ENCODE data around the gene CDK1. TPM values are rescaled to one million over a fixed set of nuclear protein-coding genes. Genes with fewer than 3 reads are reported as not detected.

Gene CDK1
- total and polyA plus RNA-seq, 2 of the 8 experiments (the other 6 are each of a cell fraction or from before 2014, with no cell fraction given), result 29.4 to 111 TPM

DNA sequence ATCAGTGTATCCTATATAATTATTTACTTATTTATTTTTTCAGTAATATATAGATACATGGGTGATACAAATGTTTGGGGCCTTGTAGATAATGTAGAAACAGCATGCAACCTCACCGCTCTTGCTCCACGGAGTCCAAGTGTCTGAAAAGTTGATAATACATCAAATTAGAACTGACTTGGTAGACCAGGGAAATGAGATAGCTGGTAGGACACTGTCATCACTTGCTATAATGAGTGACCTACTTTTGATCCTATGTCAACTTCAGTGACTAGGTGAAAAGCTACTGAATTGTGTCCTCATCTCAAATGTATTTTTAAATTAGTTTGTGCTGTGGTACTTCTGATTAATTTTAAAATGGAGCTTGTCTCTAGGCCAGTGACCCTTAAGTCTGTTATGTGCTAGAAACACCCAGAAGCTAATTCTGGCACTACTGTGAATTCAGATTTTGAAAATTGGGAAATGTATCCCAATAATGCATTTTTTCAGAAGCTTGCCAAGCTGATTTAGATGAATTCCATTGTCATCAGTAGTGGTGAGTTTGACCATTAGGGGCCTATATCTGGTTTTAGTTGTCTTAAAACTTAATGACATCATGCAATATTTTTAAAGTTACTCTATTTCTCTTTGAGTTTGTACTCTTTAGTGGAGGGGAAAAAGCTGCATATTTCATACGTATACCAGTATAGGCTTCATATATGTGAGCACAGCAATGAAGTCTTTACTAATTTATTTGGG is 17.4 kb downstream of the CDK1 start:
- Histone ChIP-seq H3K4me1 (replicated peaks in 1 of 4; ENCODE audit: control insufficient read depth in 3 of 4, insufficient read depth in 4 of 4, low read length in 3 of 4) (no peaks in the 10 kb centered on the region), H3K27me3 (replicated peaks in 1 of 4; ENCODE audit: control insufficient read depth in 3 of 4, extremely low read depth in 1 of 4, insufficient read depth in 3 of 4, low read length in 3 of 4) (no peaks in the 10 kb centered on the region), H4K20me1 (replicated peaks in 1 of 2; ENCODE audit: control insufficient read depth in 1 of 2, insufficient read depth in 2 of 2, low read length in 2 of 2) (peaks cover 2 to 3% of the 10 kb centered on the region in 2 experiments), H4K5ac (ENCODE audit: insufficient read length, low read depth, low read length) (no peak overlapping the region), H3K4me2 (ENCODE audit: insufficient read depth in 1 of 2, low read depth in 2 of 2, low read length in 2 of 2) (no peak overlapping the region), H3K9me3 (ENCODE audit: insufficient read depth in 2 of 2, low read depth in 1 of 2, low read length in 1 of 2) (no peaks in the 10 kb centered on the region), H3K36me3 (ENCODE audit: control insufficient read depth in 2 of 4, insufficient read depth in 4 of 4, low read length in 3 of 4) (peaks cover 7 to 69% (median 39%) of the 10 kb centered on the region in 4 experiments), H2AFZ (ENCODE audit: low read length) (no peak overlapping the region), H3K4ac (replicated peaks; ENCODE audit: insufficient read length, low read depth, low read length) (no peak overlapping the region), H2BK15ac (ENCODE audit: low read length) (no peak overlapping the region), H2BK12ac (ENCODE audit: low read depth, low read length) (no peak overlapping the region), H3K56ac (replicated peaks; ENCODE audit: insufficient read length, low read depth, low read length) (no peak overlapping the region), H3K79me2 (ENCODE audit: control insufficient read depth in 1 of 2, insufficient read depth in 2 of 2, low read length in 2 of 2) (peaks cover 0 to 12% of the 10 kb centered on the region in 2 experiments; a peak in 2 of 4 replicates), H3K23ac (ENCODE audit: insufficient read length) (no peak overlapping the region), H4K91ac (replicated peaks; ENCODE audit: insufficient read length, low read length) (no peak overlapping the region), H3K9ac (replicated peaks in 1 of 4; ENCODE audit: extremely low read depth in 1 of 4, low read depth in 3 of 4, low read length in 3 of 4) (no peak overlapping the region; a peak in 1 of 7 replicates), H3K23me2 (ENCODE audit: low read depth, low read length) (no peaks in the 10 kb centered on the region; the same call in 1 of the 2 replicates), H2AK5ac (ENCODE audit: low read depth, low read length) (no peak overlapping the region), H2BK120ac (replicated peaks; ENCODE audit: low read depth, low read length) (no peak overlapping the region), H3K27ac (ENCODE audit: low read depth, low read length) (no peak overlapping the region), H2BK5ac (ENCODE audit: low read depth, low read length) (no peak overlapping the region), H4K8ac (ENCODE audit: extremely low read depth, insufficient read depth, low read length) (no peak overlapping the region), H3K79me1 (ENCODE audit: low read depth, low read length) (peaks cover 3% of the 10 kb centered on the region; the same call in 1 of the 2 replicates), H2BK20ac (ENCODE audit: low read length) (no peak overlapping the region), H3K18ac (ENCODE audit: extremely low read depth, low read length) (no peak overlapping the region), H3K14ac (ENCODE audit: insufficient read length) (no peak overlapping the region), H3K4me3 (ENCODE audit: extremely low read depth in 1 of 4, insufficient read depth in 2 of 4, low read depth in 3 of 4, low read length in 4 of 4) (no peak overlapping the region)
- 96% methylated on average over 3 of the region's 3 CpGs; no CpG with 5 or more reads in 1 of the 2 experiments for WGBS, 2 experiments (ENCODE audit: extremely low coverage in 1 of 2, insufficient coverage in 1 of 2, insufficient read length in 1 of 2, insufficient replicate concordance in 2 of 2, low coverage in 1 of 2, low lambda C conversion rate in 2 of 2, missing lambda C conversion rate in 1 of 2)
- ChIA-PET CTCF (ENCODE audit: partially characterized antibody) (interaction anchor here (1.0 kb wide), 1 partner anchor 475 kb away, joined by 3 read pairs; no protein-coding TSS in a partner anchor), POLR2A (ENCODE audit: partially characterized antibody) (interaction anchor here (1.3 to 3.3 kb wide), 2 partner anchors 9 to 10 kb away, joined by 3 to 11 read pairs; no protein-coding TSS in a partner anchor)
- DNase-seq (ENCODE audit: low read depth in 1 of 2, low spot score in 2 of 2), result no peak
- FAIRE-seq, result no peak
- TF ChIP-seq JUND (IDR thresholded peaks at IDR 0.05; ENCODE audit: low read length), result no peak
- no peak for TF ChIP-seq KDM4A (IDR thresholded peaks at IDR 0.05; ENCODE audit: low read depth, low read length, severe bottlenecking)
- no peak for TF ChIP-seq HDAC6 (IDR thresholded peaks at IDR 0.05; ENCODE audit: low read depth, low read length)
- no peak for TF ChIP-seq GTF2F1 (IDR thresholded peaks at IDR 0.05; ENCODE audit: borderline replicate concordance, low read depth, low read length)
- no peak for TF ChIP-seq SP4 (IDR thresholded peaks at IDR 0.05; ENCODE audit: low read length)
- TF ChIP-seq, protein P1, sequence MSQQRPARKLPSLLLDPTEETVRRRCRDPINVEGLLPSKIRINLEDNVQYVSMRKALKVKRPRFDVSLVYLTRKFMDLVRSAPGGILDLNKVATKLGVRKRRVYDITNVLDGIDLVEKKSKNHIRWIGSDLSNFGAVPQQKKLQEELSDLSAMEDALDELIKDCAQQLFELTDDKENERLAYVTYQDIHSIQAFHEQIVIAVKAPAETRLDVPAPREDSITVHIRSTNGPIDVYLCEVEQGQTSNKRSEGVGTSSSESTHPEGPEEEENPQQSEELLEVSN (IDR thresholded peaks at IDR 0.05), result no peak
- TF ChIP-seq SAP30 (IDR thresholded peaks at IDR 0.05; ENCODE audit: insufficient read depth, insufficient replicate concordance, low read length), result no peak
- TF ChIP-seq, protein P2, sequence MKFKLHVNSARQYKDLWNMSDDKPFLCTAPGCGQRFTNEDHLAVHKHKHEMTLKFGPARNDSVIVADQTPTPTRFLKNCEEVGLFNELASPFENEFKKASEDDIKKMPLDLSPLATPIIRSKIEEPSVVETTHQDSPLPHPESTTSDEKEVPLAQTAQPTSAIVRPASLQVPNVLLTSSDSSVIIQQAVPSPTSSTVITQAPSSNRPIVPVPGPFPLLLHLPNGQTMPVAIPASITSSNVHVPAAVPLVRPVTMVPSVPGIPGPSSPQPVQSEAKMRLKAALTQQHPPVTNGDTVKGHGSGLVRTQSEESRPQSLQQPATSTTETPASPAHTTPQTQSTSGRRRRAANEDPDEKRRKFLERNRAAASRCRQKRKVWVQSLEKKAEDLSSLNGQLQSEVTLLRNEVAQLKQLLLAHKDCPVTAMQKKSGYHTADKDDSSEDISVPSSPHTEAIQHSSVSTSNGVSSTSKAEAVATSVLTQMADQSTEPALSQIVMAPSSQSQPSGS (IDR thresholded peaks at IDR 0.05; ENCODE audit: low read length), result no peak
- no peak for TF ChIP-seq EZH2 (IDR thresholded peaks at IDR 0.05; ENCODE audit: low read depth, low read length, severe bottlenecking)

Data from H1 (cell line).